DOHH2 (cell line): ENCODE data around the gene ELFN1.

Source experiments
- H3F3A ChIP-seq: fragments of 200-600 bp; sonication (generic), shearing (Covaris generic); 2 replicates; pipeline ENCODE4 v1.6.0; 2016; ENCODE audit warnings: antibody characterized with exemption, mild to moderate bottlenecking; ENCODE audit not compliant: control insufficient read depth, insufficient read depth
- H3K27ac ChIP-seq: fragments of 200-600 bp; sonication (generic); 2 replicates; pipeline ENCODE4 v1.5.1; 2014; ENCODE audit warnings: low read depth, mild to moderate bottlenecking, low read length, moderate library complexity
- H3K27me3 ChIP-seq: fragments of 200-600 bp; sonication (generic); 2 replicates; pipeline ENCODE4 v1.6.1; 2014; ENCODE audit warnings: mild to moderate bottlenecking, low read length, mixed read lengths; ENCODE audit not compliant: control insufficient read depth
- H3K36me3 ChIP-seq: fragments of 200-600 bp; sonication (generic); 2 replicates; pipeline ENCODE4 v1.6.1; 2014; ENCODE audit warnings: mild to moderate bottlenecking, low read length, moderate library complexity, mixed read lengths; ENCODE audit not compliant: control insufficient read depth
- H3K4me1 ChIP-seq: fragments of 200-600 bp; sonication (generic); 2 replicates; pipeline ENCODE4 v1.6.1; 2014; ENCODE audit warnings: mild to moderate bottlenecking, low read length, mixed read lengths; ENCODE audit not compliant: control insufficient read depth
- H3K4me2 ChIP-seq: fragments of 200-600 bp; sonication (generic); 2 replicates; pipeline ENCODE4 v1.6.0; 2014; ENCODE audit warnings: mild to moderate bottlenecking, low read length, moderate library complexity
- H3K4me3 ChIP-seq: fragments of 200-600 bp; sonication (generic); 2 replicates; pipeline ENCODE4 v1.5.1; 2014; ENCODE audit warnings: mild to moderate bottlenecking, low read length, mixed read lengths
- H3K79me2 ChIP-seq: fragments of 200-600 bp; sonication (generic); 2 replicates; pipeline ENCODE4 v1.6.1; 2014; ENCODE audit warnings: mild to moderate bottlenecking, low read length, mixed read lengths; ENCODE audit not compliant: control insufficient read depth
- H3K9me2 ChIP-seq: fragments of 200-600 bp; sonication (generic); replicated peaks from 2 replicates; pipeline ENCODE4 v1.6.1; 2014; ENCODE audit warnings: mild to moderate bottlenecking, low read length, mixed read lengths; ENCODE audit not compliant: control insufficient read depth
- H3K9me3 ChIP-seq: fragments of 200-600 bp; sonication (generic); 2 replicates; pipeline ENCODE4 v1.6.1; 2014; ENCODE audit warnings: antibody characterized with exemption, low read length, mixed read lengths; ENCODE audit not compliant: control insufficient read depth, insufficient read depth
- H4K20me1 ChIP-seq: fragments of 200-600 bp; sonication (generic); 2 replicates; pipeline ENCODE4 v1.6.0; 2014; ENCODE audit warnings: low read depth, mild to moderate bottlenecking, antibody characterized with exemption, low read length, moderate library complexity; ENCODE audit not compliant: control insufficient read depth, insufficient read depth
- CTCF ChIP-seq: fragments of 200-600 bp; sonication (generic); IDR thresholded peaks from one replicate; pipeline ENCODE4 v1.5.1; 2014; ENCODE audit warnings: antibody characterized with exemption, mild to moderate bottlenecking, low read depth, low read length; ENCODE audit not compliant: poor library complexity, severe bottlenecking
- EZH2phosphoT487 ChIP-seq: fragments of 200-600 bp; sonication (generic); IDR thresholded peaks from 2 replicates; pipeline ENCODE4 v1.6.1; 2017; ENCODE audit warnings: borderline replicate concordance, mild to moderate bottlenecking, antibody characterized with exemption, low read length, moderate library complexity, mixed read lengths

ELFN1 gene

DNA sequence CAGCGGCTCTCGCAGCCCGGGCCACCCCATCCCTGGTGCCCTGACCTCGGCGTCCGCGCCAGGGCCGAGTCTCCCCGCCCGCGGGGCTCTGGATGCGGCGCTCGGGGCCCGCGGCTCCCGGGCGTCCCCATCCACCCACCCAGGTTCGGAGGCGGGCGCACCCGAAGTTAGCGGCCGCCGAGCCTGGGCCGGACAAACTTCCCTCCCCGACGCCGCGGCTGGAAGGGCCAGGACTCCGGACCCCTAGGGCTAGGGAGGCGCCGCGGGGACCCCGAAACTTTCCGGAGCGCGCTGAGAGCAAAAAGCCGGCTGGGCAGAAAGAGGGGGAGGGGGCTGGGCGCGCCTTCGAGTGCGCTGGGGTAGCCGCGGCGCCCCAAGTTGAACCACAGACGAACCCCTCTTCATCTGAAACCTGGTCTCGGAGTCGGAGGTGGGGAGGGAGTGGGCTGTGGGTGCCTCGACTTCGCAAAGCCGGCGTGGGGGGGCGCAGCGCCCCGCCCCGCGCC, 3.7 kb upstream of the ELFN1 start:
- TF ChIP-seq EZH2phosphoT487 (no peak), CTCF (no peak)
- H3F3A ChIP-seq, result peaks cover 3% of the 10 kb centered on the region; the same call in 1 of the 2 replicates
- H3K27me3 ChIP-seq, result peaks cover 62% of the 10 kb centered on the region
- no peaks in the 10 kb centered on the region for H3K9me2 ChIP-seq
- H3K27ac ChIP-seq, result no peak overlapping the region
- H3K9me3 ChIP-seq, result no peaks in the 10 kb centered on the region
- no peak overlapping the region; the same call in 1 of the 2 replicates for H3K4me2 ChIP-seq
- H3K79me2 ChIP-seq, result no peaks in the 10 kb centered on the region
- no peak overlapping the region for H3K4me3 ChIP-seq
- no peaks in the 10 kb centered on the region for H3K36me3 ChIP-seq
- no peaks in the 10 kb centered on the region; the same call in 1 of the 2 replicates for H4K20me1 ChIP-seq
- H3K4me1 ChIP-seq, result no peaks in the 10 kb centered on the region

DNA sequence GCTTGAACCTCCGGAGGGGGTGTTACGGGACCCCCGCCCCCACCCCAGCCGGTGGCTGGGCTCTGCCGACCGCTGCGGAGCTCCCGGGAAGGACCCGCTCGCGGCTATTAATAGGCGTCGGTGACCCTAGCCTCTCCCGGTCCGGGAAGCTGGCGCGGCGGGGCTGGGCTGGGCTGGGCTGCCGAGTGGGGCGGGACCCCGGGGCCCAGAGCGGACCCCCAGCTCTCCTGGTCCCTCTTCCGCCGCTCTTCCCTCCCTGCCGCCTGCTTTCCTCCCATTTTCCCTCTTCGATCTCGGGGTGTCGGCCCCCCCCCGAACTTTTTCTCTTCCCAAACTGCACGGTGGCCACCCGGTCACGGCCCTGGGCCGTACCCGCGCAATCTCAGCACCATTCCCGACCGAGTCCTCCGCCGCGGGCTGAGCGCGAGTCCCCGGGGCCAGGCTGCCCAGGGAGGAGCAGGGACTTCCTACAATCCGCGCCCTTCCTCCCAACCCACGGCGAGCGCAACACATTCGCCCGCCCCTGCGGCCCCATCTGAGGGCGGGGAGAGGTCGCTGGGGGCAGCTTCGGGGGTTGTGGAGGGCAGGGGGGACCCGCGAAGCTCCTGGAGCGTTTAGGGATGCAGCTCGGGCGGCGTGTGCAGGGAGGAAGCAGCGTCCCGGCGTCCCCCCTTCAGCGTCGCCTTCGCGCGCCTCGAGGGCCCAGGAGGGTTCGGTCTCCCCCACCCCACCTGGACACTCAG, 3.1 kb upstream of the ELFN1 start:
- Histone ChIP-seq H3K9me2 (no peaks in the 10 kb centered on the region), H3K27ac (no peak overlapping the region)

GRCh38 chr7:1667566-1668395, 2.3 kb upstream of the ELFN1 start:
- Histone ChIP-seq H3K36me3 (no peaks in the 10 kb centered on the region), H3K4me2 (no peak overlapping the region), H3F3A (no peaks in the 10 kb centered on the region; the same call in 1 of the 2 replicates), H3K4me3 (no peak overlapping the region), H4K20me1 (peaks cover 3% of the 10 kb centered on the region), H3K9me3 (no peaks in the 10 kb centered on the region), H3K79me2 (no peaks in the 10 kb centered on the region), H3K4me1 (no peaks in the 10 kb centered on the region), H3K27ac (no peak overlapping the region), H3K27me3 (peaks cover 59% of the 10 kb centered on the region), H3K9me2 (no peaks in the 10 kb centered on the region)
- TF ChIP-seq EZH2phosphoT487, result no peak
- no peak for TF ChIP-seq CTCF

More for the DNA sequence above, 3.1 kb upstream of the ELFN1 start:
- Histone ChIP-seq H3F3A (no peaks in the 10 kb centered on the region), H3K27me3 (peaks cover 59% of the 10 kb centered on the region), H3K79me2 (no peaks in the 10 kb centered on the region), H3K4me1 (no peaks in the 10 kb centered on the region), H4K20me1 (peaks cover 3% of the 10 kb centered on the region), H3K4me3 (no peak overlapping the region), H3K36me3 (no peaks in the 10 kb centered on the region), H3K9me3 (no peaks in the 10 kb centered on the region), H3K4me2 (no peak overlapping the region)
- TF ChIP-seq EZH2phosphoT487 (peak; percentile 66; the same call in 1 of the 2 replicates), CTCF (no peak)
